Measurements from ENCODE around the gene SH3D19. TPM values are rescaled to one million over a fixed set of nuclear protein-coding genes. Genes with fewer than 3 reads are reported as not detected.
A peak's percentile ranks its signal among the peaks of the same experiment; 100 is the strongest.

Gene SH3D19
- total RNA-seq, 4 donors from 2014 or later: 117 to 200 (median 168) TPM

- TF ChIP-seq POLR2A (IDR thresholded peaks at IDR 0.05): no peak
- TF ChIP-seq CTCF (IDR thresholded peaks at IDR 0.05): no peak
- no peak for TF ChIP-seq POLR2AphosphoS5 (IDR thresholded peaks at IDR 0.05)
- no peak for TF ChIP-seq EP300 (IDR thresholded peaks at IDR 0.05)
- 36 to 57% methylated on average over 2 of the region's 2 CpGs for WGBS, 2 donors (ENCODE audit: low coverage in 1 of 2)
- H3K4me1 ChIP-seq: peaks cover 17 to 68% (median 18%) of the 10 kb centered on the region in 3 donors
Measured at GRCh38 chr4:151316645-151317044, 8.8 kb downstream of the SH3D19 start.

GRCh38 chr4:151315212-151315886 is 10.1 kb downstream of the SH3D19 start:
- Histone ChIP-seq H3K27me3 (no peaks in the 10 kb centered on the region), H3K36me3 (no peaks in the 10 kb centered on the region), H3K27ac (peak overlapping the region; percentile 68 to 80 (median 75)), H3K9me3 (no peaks in the 10 kb centered on the region), H3K4me3 (no peak overlapping the region), H3K4me1 (peaks cover 13 to 57% (median 18%) of the 10 kb centered on the region in 3 donors)
- 22 to 25% methylated on average over 2 of the region's 2 CpGs for WGBS, 2 donors (ENCODE audit: low coverage in 1 of 2)
- TF ChIP-seq POLR2A (IDR thresholded peaks at IDR 0.05): no peak
- peak; percentile 65 for TF ChIP-seq POLR2AphosphoS5 (IDR thresholded peaks at IDR 0.05)
- no peak for TF ChIP-seq CTCF (IDR thresholded peaks at IDR 0.05)
- no peak for TF ChIP-seq EP300 (IDR thresholded peaks at IDR 0.05)
- peak; percentile 55 for ATAC-seq

More at GRCh38 chr4:151316645-151317044, 8.8 kb downstream of the SH3D19 start:
- H3K36me3 ChIP-seq: no peaks in the 10 kb centered on the region
- no peak for ATAC-seq
- H3K9me3 ChIP-seq: no peaks in the 10 kb centered on the region
- no peak overlapping the region for H3K4me3 ChIP-seq
- no peaks in the 10 kb centered on the region for H3K27me3 ChIP-seq
- H3K27ac ChIP-seq: peak overlapping the region in 2 of 4 donors; percentile 33 to 78

GRCh38 chr4:151314479-151314878 is 10.9 kb downstream of the SH3D19 start:
- WGBS, 2 donors (ENCODE audit: low coverage in 1 of 2): 100% methylated on average over 1 of the region's 1 CpG; no CpG with 5 or more reads in 1 of the 2 donors
- H3K27me3 ChIP-seq: no peaks in the 10 kb centered on the region
- H3K4me1 ChIP-seq: peaks cover 13 to 57% (median 18%) of the 10 kb centered on the region in 3 donors
- H3K4me3 ChIP-seq: no peak overlapping the region
- TF ChIP-seq EP300 (IDR thresholded peaks at IDR 0.05): no peak
- no peak for TF ChIP-seq CTCF (IDR thresholded peaks at IDR 0.05)
- no peak for TF ChIP-seq POLR2A (IDR thresholded peaks at IDR 0.05)
- TF ChIP-seq POLR2AphosphoS5 (IDR thresholded peaks at IDR 0.05): no peak
- peak overlapping the region; percentile 68 to 80 (median 75) for H3K27ac ChIP-seq
- H3K9me3 ChIP-seq: no peaks in the 10 kb centered on the region
- H3K36me3 ChIP-seq: no peaks in the 10 kb centered on the region
- ATAC-seq: no peak

- H3K36me3 ChIP-seq: no peaks in the 10 kb centered on the region
- TF ChIP-seq EP300 (IDR thresholded peaks at IDR 0.05) (no peak), CTCF (IDR thresholded peaks at IDR 0.05) (no peak), POLR2A (IDR thresholded peaks at IDR 0.05) (no peak)
- no peak for ATAC-seq
- no peak overlapping the region for H3K4me3 ChIP-seq
- H3K27me3 ChIP-seq: no peaks in the 10 kb centered on the region
- H3K27ac ChIP-seq: peak overlapping the region in 3 of 4 donors; percentile 49 to 78 (median 72)
- no peaks in the 10 kb centered on the region for H3K9me3 ChIP-seq
- WGBS, 2 donors (ENCODE audit: low coverage in 1 of 2): 50% methylated on average over 1 of the region's 1 CpG
- H3K4me1 ChIP-seq: peaks cover 13 to 57% (median 18%) of the 10 kb centered on the region in 3 donors
Measured at GRCh38 chr4:151314010-151314355, 11.4 kb downstream of the SH3D19 start.

All from gastroesophageal sphincter (tissue), 4 donors.